SK-N-SH (cell line): ENCODE data around the gene BRICD5. TPM values are rescaled to one million over a fixed set of nuclear protein-coding genes. Genes with fewer than 3 reads are reported as not detected.

Source experiments
- CTCF ChIA-PET: fragments of 300-600, 350-600 bp; formaldehyde crosslinking; extraction: SDS; loops from one replicate; lab custom pipeline; 2021; lab: Yijun Ruan, JAX
- POLR2A ChIA-PET: fragments of 350-600 bp; sonication (Branson Sonifier 250); formaldehyde crosslinking; extraction: SDS; loops from one replicate; lab custom pipeline; 2020; ENCODE audit warnings: antibody characterized with exemption, inconsistent platforms; lab: Yijun Ruan, JAX
- DNase-seq: peaks from one replicate; pipeline ENCODE4 v3.0.0; 2012
- H2AFZ ChIP-seq: fragments of 200-600 bp; sonication (generic); 2 replicates; pipeline ENCODE4 v1.8.1; 2016; ENCODE audit warnings: antibody characterized with exemption, mild to moderate bottlenecking, low read depth
- H3F3A ChIP-seq: fragments of 200-600 bp; sonication (generic); replicated peaks from 2 replicates; pipeline ENCODE3; 2016; ENCODE audit warnings: antibody characterized with exemption, mild to moderate bottlenecking; ENCODE audit not compliant: insufficient read depth
- H3K27ac ChIP-seq, 2 experiments: fragments of 200-500 bp in 1 of 2; fragments of 200-600 bp in 1 of 2; sonication (Bioruptor generic) in 1 of 2; sonication (generic), shearing (Covaris generic) in 1 of 2; 2 replicates each; pipeline versions ENCODE4 v1.5.1 to v1.6.1; 2014 to 2016; ENCODE audit warnings: low read depth in 2 of 2, inconsistent platforms in 1 of 2, low read length in 1 of 2, mild to moderate bottlenecking in 1 of 2, mixed read lengths in 1 of 2
- H3K27me3 ChIP-seq: fragments of 200-600 bp; sonication (generic), shearing (Covaris generic); 2 replicates; pipeline ENCODE4 v1.6.1; 2016; ENCODE audit warnings: mixed run types; ENCODE audit not compliant: insufficient read depth
- H3K36me3 ChIP-seq, 2 experiments: fragments of 200-500 bp in 1 of 2; fragments of 200-600 bp in 1 of 2; sonication (Bioruptor generic) in 1 of 2; sonication (generic) in 1 of 2; replicated peaks in 1 of 2; 2 replicates each; pipeline versions ENCODE3 to v1.5.1; 2014 to 2016; ENCODE audit warnings: low read length in 1 of 2, mild to moderate bottlenecking in 1 of 2; ENCODE audit not compliant: insufficient read depth in 2 of 2, control insufficient read depth in 1 of 2
- H3K4me1 ChIP-seq, 2 experiments: fragments of 200-500 bp in 1 of 2; fragments of 200-600 bp in 1 of 2; sonication (Bioruptor generic) in 1 of 2; sonication (generic), shearing (Covaris generic) in 1 of 2; 2 replicates each; pipeline versions ENCODE4 v1.5.1 to v1.6.1; 2014 to 2016; ENCODE audit warnings: low read depth in 1 of 2, low read length in 1 of 2, mixed run types in 1 of 2; ENCODE audit not compliant: insufficient read depth in 2 of 2, control insufficient read depth in 1 of 2
- H3K4me2 ChIP-seq: fragments of 200-600 bp; sonication (generic), shearing (Covaris generic); 2 replicates; pipeline ENCODE4 v1.6.1; 2017; ENCODE audit warnings: mixed run types
- H3K4me3 ChIP-seq, 2 experiments: fragments of 200-500 bp in 1 of 2; fragments of 200-600 bp in 1 of 2; sonication (Bioruptor generic) in 1 of 2; sonication (generic), shearing (Covaris generic) in 1 of 2; 2 replicates each; pipeline versions ENCODE4 v1.5.1 to v1.8.1; 2014 to 2016; ENCODE audit warnings: low read depth in 2 of 2, inconsistent platforms in 1 of 2, low read length in 1 of 2, mild to moderate bottlenecking in 1 of 2, mixed read lengths in 1 of 2, moderate library complexity in 1 of 2
- H3K79me2 ChIP-seq: fragments of 200-600 bp; sonication (generic); 2 replicates; pipeline ENCODE4 v1.8.1; 2017; ENCODE audit warnings: mild to moderate bottlenecking; ENCODE audit not compliant: insufficient read depth
- H3K9ac ChIP-seq: fragments of 200-600 bp; sonication (generic); 2 replicates; pipeline ENCODE4 v1.6.1; 2017; ENCODE audit warnings: mixed run types
- H3K9me2 ChIP-seq: fragments of 200-600 bp; sonication (generic); 2 replicates; pipeline ENCODE4 v1.6.1; 2017; ENCODE audit warnings: mixed run types
- H3K9me3 ChIP-seq: fragments of 200-600 bp; sonication (generic); 2 replicates; pipeline ENCODE4 v1.6.1; 2017; ENCODE audit warnings: mixed run types, mild to moderate bottlenecking, moderate library complexity
- H4K20me1 ChIP-seq: fragments of 200-600 bp; sonication (generic); 2 replicates; pipeline ENCODE4 v1.6.1; 2017; ENCODE audit warnings: mild to moderate bottlenecking, mixed run types; ENCODE audit not compliant: insufficient read depth
- EZH2phosphoT487 ChIP-seq: fragments of 200-600 bp; sonication (generic); IDR thresholded peaks from 2 replicates; pipeline ENCODE4 v1.6.1; 2017; ENCODE audit warnings: low read depth, mixed run types, mild to moderate bottlenecking, antibody characterized with exemption, moderate library complexity, borderline replicate concordance
- FOSL2 ChIP-seq: IDR thresholded peaks from 2 replicates; pipeline ENCODE4 v1.4.0; 2012; ENCODE audit warnings: low read depth, mild to moderate bottlenecking, moderate library complexity, borderline replicate concordance
- FOXM1 ChIP-seq: IDR thresholded peaks from 2 replicates; pipeline ENCODE4 v1.4.0; 2012; ENCODE audit warnings: low read depth, mild to moderate bottlenecking
- GABPA ChIP-seq: IDR thresholded peaks from 2 replicates; pipeline ENCODE4 v1.4.0; 2012; ENCODE audit warnings: low read depth, mild to moderate bottlenecking
- IRF3 ChIP-seq: fragments of 150-350 bp; IDR thresholded peaks from 2 replicates; pipeline ENCODE4 v1.6.1; 2016; ENCODE audit warnings: mild to moderate bottlenecking, low read depth, low read length
- MEF2A ChIP-seq: IDR thresholded peaks from 2 replicates; pipeline ENCODE4 v1.4.0; 2012; ENCODE audit warnings: low read depth, borderline replicate concordance
- MXI1 ChIP-seq: IDR thresholded peaks from 2 replicates; pipeline ENCODE4 v1.6.1; 2012; ENCODE audit warnings: mild to moderate bottlenecking, low read depth, low read length, improper control_type of control experiment
- RCOR1 ChIP-seq: fragments of 150-350 bp; IDR thresholded peaks from 2 replicates; pipeline ENCODE4 v1.6.1; 2017; ENCODE audit warnings: antibody characterized with exemption, low read length
- REST ChIP-seq: IDR thresholded peaks from 2 replicates; pipeline ENCODE4 v1.6.1; 2012; ENCODE audit warnings: mild to moderate bottlenecking, low read depth, low read length, moderate library complexity
- RXRA ChIP-seq: IDR thresholded peaks from 2 replicates; pipeline ENCODE4 v1.4.0; 2012; ENCODE audit warnings: low read depth, mild to moderate bottlenecking, borderline replicate concordance
- USF1 ChIP-seq: IDR thresholded peaks from 2 replicates; pipeline ENCODE4 v1.4.0; 2012; ENCODE audit warnings: low read depth, borderline replicate concordance
- WGBS: methylation state at CpG from one replicate; pipeline ENCODE4 v1.1.6; 2017; ENCODE audit warnings: low lambda C conversion rate; 5-methylcytosine and 5-hydroxymethylcytosine counted together
- polyA plus RNA-seq, 3 experiments: library from polyadenylated mRNA; depleted of rRNA; stranded (reverse); fragments of >200 nt; gene quantifications; 2 replicates each; pipeline ENCODE4 v1.2.3, GENCODE V29; 2012
- TF ChIP-seq, protein P1 (sequence below): IDR thresholded peaks from 2 replicates; pipeline ENCODE4; 2012

The BRICD5 gene
- polyA plus RNA-seq, 1 of the 3 experiments (the other 2 are of a cell fraction), result 2.3 TPM

- TF ChIP-seq FOXM1, result no peak
- TF ChIP-seq RXRA, result no peak
- TF ChIP-seq MEF2A, result no peak
- TF ChIP-seq, all 33 proteins: peak for 0
Observed at GRCh38 chr16:2165861-2166260, 44.8 kb downstream of the BRICD5 start (continued).

GRCh38 chr16:2163211-2163881 is 47.3 kb downstream of the BRICD5 start:
- TF ChIP-seq IRF3 (no peak), FOSL2 (no peak), GABPA (no peak), RCOR1 (no peak), EZH2phosphoT487 (no peak)
- no peaks in the 10 kb centered on the region for H3K9me2 ChIP-seq
- H3F3A ChIP-seq, result peaks cover 3% of the 10 kb centered on the region
- ChIA-PET POLR2A (no interaction called here), CTCF (no interaction called here)
- H3K4me3 ChIP-seq, result no peak overlapping the region
- no peak overlapping the region for H3K4me2 ChIP-seq
- DNase-seq, result no peak
- no peak overlapping the region for H2AFZ ChIP-seq
- peaks cover 0 to 10% of the 10 kb centered on the region in 2 experiments; a peak in 1 of 4 replicates for H3K4me1 ChIP-seq
- WGBS, result 98% methylated on average over 9 of the region's 26 CpGs
- H3K27ac ChIP-seq, result no peak overlapping the region
- peaks cover 0 to 31% of the 10 kb centered on the region in 2 experiments for H3K36me3 ChIP-seq
- H3K79me2 ChIP-seq, result peaks cover 61% of the 10 kb centered on the region
- peaks cover 53% of the 10 kb centered on the region for H4K20me1 ChIP-seq
- no peaks in the 10 kb centered on the region for H3K27me3 ChIP-seq
- no peak overlapping the region for H3K9ac ChIP-seq
- H3K9me3 ChIP-seq, result no peaks in the 10 kb centered on the region

- Histone ChIP-seq H3K36me3 (peaks cover 0 to 31% of the 10 kb centered on the region in 2 experiments), H3K4me1 (peaks cover 3 to 16% of the 10 kb centered on the region in 2 experiments; a peak in 3 of 4 replicates), H3K27ac (no peak overlapping the region; a peak in 1 of 4 replicates), H3K27me3 (no peaks in the 10 kb centered on the region), H3K9ac (no peak overlapping the region), H3K9me3 (no peaks in the 10 kb centered on the region), H4K20me1 (peaks cover 57% of the 10 kb centered on the region), H3F3A (peaks cover 3% of the 10 kb centered on the region), H3K4me3 (no peak overlapping the region), H3K9me2 (no peaks in the 10 kb centered on the region), H3K79me2 (peaks cover 68% of the 10 kb centered on the region), H3K4me2 (no peak overlapping the region), H2AFZ (no peak overlapping the region)
- TF ChIP-seq USF1, result no peak
- TF ChIP-seq REST, result no peak
- no peak for TF ChIP-seq MXI1
- no peak for TF ChIP-seq EZH2phosphoT487
- no peak for TF ChIP-seq IRF3
- TF ChIP-seq, protein P1, sequence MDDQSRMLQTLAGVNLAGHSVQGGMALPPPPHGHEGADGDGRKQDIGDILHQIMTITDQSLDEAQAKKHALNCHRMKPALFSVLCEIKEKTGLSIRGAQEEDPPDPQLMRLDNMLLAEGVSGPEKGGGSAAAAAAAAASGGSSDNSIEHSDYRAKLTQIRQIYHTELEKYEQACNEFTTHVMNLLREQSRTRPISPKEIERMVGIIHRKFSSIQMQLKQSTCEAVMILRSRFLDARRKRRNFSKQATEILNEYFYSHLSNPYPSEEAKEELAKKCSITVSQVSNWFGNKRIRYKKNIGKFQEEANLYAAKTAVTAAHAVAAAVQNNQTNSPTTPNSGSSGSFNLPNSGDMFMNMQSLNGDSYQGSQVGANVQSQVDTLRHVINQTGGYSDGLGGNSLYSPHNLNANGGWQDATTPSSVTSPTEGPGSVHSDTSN, result no peak
- no peak for TF ChIP-seq RXRA
- ChIA-PET CTCF (no interaction called here), POLR2A (interaction anchor here (1.1 to 1.2 kb wide), 2 partner anchors 12 kb away, joined by 3 to 4 read pairs; no protein-coding TSS in a partner anchor)
- DNase-seq, result no peak
- no CpG with 5 or more reads among the region's 13 CpGs for WGBS
Observed at GRCh38 chr16:2162676-2163118, 48.0 kb downstream of the BRICD5 start.
